Measurements from ENCODE around the gene SKIC8.
"Not testable (repeated sequence)": the region's sequence is repeated elsewhere in the genome, so short reads cannot be mapped to it uniquely, and the experiment has no call there.

SKIC8 gene

DNA sequence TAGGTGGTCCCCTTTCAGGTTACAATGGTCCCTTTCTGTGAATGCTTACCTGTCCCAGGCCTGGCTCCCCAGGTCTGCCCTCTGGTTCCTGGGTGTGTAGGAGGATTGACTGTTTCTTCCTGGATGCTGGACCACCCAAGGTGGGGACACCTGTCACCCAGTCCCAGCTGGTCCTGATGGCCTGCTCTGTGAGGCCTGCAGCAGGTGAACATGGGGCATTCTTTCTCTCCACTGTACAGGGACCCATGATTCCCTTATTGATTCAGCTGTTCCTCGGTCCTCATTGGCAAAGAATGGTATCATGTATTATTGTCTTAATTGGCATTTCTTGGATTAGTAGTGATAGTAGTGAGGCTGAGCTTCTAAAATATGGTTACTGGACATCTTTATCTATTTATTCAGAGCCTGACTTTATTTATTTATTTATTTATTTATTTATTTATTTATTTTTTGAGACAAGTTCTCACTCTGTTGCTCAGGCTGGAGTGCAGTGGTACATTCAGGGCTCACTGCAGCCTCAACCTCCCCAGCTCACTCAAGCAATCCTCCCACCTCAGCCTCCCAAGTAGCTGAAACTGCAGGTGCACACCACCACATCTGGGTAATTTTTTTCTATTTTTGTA lies 43.9 kb downstream of the SKIC8 start:
- DNase-seq (ENCODE audit: low spot score) = no peak

DNA sequence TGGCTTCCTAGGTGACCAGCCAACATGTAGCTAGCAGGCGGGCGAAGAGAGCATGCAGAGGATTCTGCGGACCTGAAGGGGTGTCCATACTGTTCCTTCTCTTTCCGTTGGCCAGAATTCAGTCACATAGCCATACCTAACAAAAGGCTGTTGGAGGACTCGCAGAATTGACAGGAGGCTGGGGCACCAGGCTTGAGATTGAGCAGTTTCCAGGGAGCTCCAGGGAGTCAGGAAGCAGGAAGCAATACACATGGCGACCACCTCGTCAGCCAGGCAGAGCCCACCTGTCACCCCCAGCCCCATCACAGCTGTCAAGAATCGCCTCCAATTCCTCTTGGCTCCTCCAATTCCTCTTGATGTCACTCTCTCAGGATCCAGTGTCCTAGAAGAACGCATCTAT lies 48.3 kb downstream of the SKIC8 start:
- no peak for DNase-seq (ENCODE audit: low spot score)

DNA sequence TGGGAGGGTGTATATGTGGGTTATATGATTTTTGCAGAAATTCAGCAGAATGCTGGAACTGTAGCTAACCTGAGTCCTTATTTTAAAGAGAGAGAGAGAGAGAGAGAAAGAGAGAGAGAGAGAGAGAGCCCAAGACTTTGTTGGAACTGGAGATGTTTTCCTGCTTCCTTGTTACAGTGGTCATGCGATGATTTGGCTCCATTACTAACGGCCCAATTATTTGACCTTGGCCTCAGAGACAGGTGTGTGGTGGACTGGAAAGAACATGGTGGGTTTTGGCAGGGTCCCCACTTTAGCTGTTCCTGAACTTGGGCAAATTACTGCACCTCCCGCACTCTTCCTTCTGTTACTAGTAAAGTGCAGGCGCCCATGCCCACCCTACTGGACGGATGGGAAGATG lies 50.3 kb downstream of the SKIC8 start:
- no peak for DNase-seq (ENCODE audit: low spot score)

DNA sequence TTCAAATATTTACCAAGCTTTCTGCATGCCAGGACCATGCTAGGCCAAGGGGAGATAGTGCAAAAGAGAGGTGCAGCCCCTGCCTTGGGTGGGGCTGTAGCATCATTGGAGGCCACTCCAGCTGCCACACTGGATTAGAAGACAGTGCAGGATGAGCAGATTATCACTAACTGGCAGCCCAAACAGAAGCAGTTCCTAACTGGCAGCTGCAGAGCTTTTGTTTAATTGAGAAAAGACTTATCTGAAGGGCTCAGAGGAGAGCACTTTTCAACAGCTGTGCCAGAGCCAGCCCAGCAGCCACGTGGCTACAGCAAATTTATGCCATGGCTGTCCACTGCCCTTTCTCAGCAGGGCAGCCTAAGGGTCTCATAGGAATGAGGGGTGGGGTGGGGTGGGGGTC lies 51.5 kb downstream of the SKIC8 start:
- no peak for DNase-seq (ENCODE audit: low spot score)

DNA sequence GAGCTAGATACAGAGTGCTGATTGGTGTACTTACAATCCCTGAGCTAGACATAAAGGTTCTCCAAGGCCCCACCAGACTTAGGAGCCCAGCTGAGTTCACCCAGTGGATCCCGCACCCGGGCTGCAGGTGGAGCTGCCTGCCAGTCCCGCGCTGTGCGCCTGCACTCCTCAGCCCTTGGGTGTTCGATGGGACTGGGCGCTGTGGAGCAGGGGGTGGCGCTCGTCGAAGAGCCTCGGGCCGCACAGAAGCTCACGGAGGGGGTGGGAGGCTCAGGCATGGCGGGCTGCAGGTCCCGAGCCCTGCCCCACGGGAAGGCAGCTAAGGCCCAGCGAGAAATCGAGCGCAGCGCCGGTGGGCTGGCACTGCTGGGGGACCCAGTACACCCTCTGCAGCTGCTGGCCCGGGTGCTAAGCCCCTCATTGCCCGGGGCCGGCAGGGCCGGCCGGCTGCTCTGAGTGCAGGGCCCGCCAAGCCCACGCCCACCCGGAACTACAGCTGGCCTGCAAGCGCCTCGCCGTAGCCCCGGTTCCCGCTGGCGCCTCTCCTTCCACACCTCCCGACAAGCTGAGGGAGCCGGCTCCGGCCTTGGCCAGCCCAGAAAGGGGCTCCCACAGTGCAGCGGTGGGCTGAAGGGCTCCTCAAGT lies 53.3 kb downstream of the SKIC8 start:
- DNase-seq (ENCODE audit: low spot score) = not testable (repeated sequence)

DNA sequence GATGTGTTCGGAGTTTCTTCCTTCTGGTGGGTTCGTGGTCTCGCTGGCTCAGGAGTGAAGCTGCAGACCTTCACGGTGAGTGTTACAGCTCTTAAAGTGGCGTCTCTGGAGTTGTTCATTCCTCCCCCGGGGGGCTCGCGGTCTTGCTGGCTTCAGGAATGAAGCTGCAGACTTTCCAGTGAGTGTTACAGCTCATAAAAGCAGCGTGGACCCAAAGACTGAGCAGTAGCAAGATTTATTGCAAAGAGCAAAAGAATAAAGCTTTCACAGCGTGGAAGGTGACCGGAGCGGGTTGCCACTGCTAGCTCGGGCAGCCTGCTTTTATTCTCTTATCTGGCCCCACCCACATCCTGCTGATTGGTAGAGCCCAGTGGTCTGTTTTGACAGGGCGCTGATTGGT lies 54.0 kb downstream of the SKIC8 start:
- DNase-seq (ENCODE audit: low spot score) = not testable (repeated sequence)

DNA sequence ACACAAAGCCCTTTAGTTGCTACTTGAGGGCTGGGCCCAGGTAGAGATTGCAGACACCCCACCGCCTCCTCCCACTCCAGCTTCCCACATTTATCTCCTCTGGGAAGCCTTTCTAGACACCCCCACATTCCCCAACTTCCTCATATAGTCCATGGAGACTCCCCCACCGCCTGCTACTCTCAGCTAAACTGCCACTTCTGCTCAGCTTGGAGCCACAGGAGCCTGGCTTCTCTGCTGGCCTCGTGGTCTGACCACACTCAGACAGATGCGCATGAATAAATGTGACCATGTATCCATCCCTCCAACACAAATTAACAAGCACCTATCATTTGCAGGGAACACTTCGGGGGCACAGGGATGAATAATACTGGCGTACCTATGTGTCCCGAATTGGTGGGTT lies 54.5 kb downstream of the SKIC8 start:
- DNase-seq (ENCODE audit: low spot score) = no peak

DNA sequence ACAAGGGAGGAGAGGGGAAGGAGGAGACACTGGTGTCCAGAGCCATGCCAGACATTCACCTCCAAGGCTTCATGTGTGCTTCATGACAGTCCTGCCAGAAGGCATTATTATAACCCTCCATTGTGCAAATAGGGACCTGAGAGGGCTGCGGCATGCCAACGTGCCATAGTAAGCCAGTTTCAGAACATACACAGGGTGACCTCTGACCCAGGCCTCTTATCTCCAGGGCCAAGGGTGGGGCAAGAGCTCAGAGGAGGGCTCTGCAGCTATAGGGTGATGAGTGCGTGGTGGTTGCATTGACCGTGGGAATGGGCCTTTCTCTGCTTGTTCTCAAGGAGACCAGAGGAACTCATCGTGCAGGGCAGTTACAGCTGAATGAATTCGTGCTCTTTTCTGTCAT lies 55.3 kb downstream of the SKIC8 start:
- no peak for DNase-seq (ENCODE audit: low spot score)

DNA sequence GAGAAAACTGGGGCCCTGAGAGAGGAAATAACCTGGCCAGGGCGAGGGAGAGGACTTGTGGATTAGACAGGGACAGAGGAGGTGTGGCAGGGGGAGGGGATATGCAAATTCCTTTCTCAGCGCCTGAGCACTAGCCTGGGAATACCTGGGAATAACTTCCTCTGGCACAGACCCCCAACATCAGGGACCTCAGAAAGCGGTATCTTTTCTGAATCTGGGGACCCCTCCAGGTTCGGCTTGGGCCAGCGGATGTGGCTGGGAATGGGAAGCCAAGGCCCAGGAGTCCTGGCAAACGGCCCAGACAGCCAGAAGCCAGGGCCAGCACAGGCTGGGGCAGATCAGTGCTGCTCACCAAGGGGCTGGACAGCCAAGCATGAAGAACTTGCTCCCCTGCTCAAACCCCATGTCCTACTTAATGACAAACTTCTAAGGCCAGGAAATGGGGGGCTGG lies 55.9 kb downstream of the SKIC8 start:
- DNase-seq (ENCODE audit: low spot score) = peak; percentile 35

DNA sequence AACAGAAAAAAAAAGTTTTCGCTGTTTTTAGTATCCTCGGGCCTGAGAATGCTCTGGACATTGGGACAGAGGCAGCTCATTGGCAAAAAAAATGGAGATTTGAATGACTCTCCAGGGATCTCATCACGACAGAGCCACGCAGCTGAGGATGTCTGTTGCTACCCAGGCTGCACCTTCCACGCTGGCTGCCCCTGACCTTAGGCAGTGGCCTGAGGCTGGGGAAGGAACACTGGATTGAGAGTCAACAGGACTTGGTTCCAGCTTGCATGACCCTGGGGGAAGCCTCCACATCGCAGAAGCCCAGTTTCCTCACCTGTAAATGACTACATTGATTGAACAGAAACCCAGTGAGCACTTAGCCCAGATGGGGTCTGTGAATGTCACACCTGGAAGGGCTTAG lies 56.4 kb downstream of the SKIC8 start:
- DNase-seq (ENCODE audit: low spot score) = no peak

DNA sequence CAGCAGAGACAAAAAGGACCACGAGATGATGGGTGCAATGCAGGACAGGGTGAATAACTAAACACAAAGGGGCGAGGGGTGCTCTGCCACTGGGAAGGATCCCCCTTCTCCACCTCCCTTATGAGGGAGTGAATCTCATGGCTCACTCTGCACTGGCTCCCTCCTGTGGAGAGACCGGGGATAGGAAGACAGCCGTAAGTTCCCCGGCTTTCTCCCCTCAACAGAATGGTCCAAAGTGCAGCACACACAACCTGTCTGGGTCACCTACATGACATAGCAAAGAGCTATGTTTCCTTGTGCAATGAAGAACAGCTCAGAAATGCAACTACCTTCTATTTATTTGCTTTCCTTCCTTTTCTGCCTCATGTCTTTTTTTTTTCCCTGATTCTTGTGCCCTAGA lies 57.3 kb downstream of the SKIC8 start:
- peak; percentile 35 for DNase-seq (ENCODE audit: low spot score)

DNA sequence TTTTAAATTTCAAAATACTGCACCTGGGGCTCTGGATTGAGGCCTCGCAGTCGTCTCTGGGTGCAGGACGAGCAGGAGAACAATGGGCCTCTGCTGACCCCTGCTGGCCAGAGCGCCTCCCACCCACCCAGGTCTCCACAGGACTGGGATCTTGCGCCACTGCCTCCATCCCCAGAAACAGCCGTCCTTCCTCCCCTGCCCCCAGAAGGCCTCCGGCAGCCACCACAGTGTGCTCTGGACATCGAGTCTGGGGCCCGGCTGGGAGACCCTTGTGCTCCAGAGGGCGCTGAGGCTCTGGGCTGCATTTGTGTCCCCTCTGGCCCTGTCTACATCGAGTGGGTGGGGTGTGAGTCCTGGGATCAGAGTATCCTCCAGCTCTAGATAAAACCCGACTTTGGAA lies 58.4 kb downstream of the SKIC8 start:
- DNase-seq (ENCODE audit: low spot score) = peak; percentile 74

DNA sequence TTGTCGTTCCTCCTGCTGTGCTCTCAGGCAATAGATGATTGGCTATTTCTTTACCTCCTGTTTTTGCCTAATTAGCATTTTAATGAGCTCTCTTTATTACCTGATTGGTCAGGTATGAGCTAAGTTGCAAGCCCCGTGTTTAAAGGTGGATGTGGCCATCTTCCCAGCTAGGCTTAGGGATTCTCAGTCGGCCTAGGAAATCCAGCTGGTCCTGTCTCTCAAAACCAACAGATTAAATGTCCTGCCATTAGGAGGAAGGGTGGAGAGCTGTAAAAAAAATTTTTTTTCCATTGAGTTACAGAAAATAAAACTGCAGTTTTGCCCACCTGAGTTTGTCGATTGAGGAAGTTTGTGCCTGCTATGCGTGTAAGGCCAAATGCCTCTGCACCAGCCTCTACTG lies 59.6 kb downstream of the SKIC8 start:
- DNase-seq (ENCODE audit: low spot score) = no peak

DNA sequence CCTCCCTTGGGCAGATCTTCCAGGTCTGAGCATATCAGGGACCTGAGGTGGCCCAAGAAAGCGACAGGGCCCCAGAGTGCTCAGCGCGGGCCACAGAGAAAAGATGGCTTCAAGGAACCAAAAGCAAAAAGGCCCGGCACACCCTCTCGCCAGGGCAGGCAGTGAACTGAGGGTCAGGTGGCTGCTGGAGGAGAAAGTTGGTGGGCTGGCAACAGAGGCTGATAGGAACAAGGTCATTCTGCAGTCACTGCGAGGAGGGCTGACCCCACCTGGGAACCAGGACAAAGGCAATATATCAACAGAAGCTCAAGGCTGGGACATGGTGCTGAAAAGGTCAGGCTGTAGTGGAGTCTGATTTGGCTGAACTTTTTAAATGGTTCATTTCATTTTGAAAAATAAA lies 62.3 kb downstream of the SKIC8 start:
- DNase-seq (ENCODE audit: low spot score) = no peak

DNA sequence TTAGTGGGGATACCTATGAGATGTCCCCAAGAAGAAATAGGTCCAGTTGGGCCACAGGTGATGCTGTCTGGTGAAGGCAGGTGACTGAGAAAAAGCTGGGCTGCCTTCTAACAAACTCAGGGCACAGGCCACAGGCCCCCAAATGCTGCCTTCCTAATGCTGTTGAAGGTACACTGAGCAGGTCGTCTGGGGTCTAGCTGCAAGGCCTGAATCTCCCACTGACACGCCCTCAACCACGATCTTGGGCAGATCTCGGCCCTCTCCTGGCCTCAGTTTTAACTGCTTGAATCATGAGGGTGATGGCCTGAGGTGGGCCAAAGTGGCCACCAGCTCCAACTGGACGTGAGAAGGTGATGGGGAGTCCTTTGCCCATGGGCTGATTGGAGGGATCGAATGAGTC lies 62.9 kb downstream of the SKIC8 start:
- DNase-seq (ENCODE audit: low spot score) = no peak

DNA sequence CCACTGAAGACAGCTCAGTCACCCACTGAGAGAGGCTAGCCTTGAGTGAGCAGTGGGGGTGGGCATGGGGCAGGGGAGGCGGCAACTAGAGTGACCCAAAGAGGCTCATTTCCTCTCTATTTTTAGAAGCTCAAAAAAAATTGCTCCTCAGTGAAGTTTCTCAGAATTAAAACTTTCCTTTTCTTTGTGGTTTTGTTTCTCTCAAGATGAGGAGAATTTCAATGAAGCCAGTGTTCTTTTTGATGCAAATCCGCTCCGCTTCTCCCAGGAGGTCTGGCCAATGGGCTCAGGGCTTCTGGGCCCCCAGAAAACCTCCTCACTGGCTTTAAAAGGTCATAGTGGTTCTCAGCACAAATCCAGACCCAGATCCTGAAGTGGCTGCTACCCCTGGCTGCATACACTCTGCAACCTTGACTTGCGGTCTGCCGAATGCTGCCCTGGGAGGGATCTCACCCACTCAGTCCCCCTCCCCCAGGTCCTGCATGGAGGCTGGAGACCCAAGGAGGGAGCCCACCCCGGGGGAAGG lies 64.8 kb downstream of the SKIC8 start, which contains the start of gene ACSBG1:
Gene ACSBG1 (minus strand): TSS at position 51 of the 526 bp plus-strand sequence. CDS start 64 bp downstream, outside the sequence.
- DNase-seq (ENCODE audit: low spot score) = peak; percentile 17

DNA sequence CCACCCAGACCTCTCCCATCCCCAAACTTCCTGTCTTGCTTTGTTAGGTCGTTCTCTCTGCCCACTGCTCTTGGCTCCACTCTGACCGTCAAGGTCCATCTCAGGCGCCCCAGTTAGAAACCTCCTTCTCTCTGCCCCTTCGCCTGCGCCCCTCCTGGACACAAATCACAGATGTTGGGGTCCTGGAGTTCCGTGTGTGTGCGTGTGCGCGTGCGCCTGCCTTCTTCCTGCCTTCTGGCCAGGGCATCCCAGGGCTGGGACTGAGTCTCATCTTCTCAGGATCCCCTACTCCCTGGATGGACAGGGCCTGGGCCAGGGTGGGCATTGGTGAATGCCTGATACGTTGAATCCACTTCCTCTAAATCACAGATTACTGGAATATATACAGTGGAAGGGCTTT lies 65.9 kb downstream of the SKIC8 start:
- no peak for DNase-seq (ENCODE audit: low spot score)
